Activated B cell treated with CpG ODN at 0.5 μM for 24 hours (primary cell): Measurements from ENCODE around the gene LCN15. TPM values are rescaled to one million over a fixed set of nuclear protein-coding genes. Genes with fewer than 3 reads are reported as not detected.

Experiments used
- ATAC-seq: fragments of 200-7000 bp; cut with Tn5 transposase; one replicate; pipeline ENCODE4 v1.10.0; 2021; ENCODE audit warnings: low read depth, mild to moderate bottlenecking, moderate library complexity
- CTCF ChIA-PET: fragments of 350-600 bp; sonication (Branson Sonifier 250); formaldehyde crosslinking; loops from one replicate; lab custom pipeline; 2021; ENCODE audit warnings: antibody characterized with exemption; lab: Charles Lee
- POLR2A ChIA-PET: fragments of 350-600 bp; sonication (Branson Sonifier 250); formaldehyde crosslinking; loops from one replicate; lab custom pipeline; 2021; ENCODE audit warnings: antibody characterized with exemption; lab: Charles Lee
- DNase-seq: peaks from one replicate; pipeline ENCODE4 v3.0.0; 2022
- H3K27ac Mint-ChIP-seq: one replicate; pipeline ENCODE4 v1.8.0; 2020; ENCODE audit warnings: mixed read lengths
- H3K27me3 Mint-ChIP-seq: one replicate; pipeline ENCODE4 v1.8.0; 2021; ENCODE audit warnings: mixed read lengths
- H3K36me3 Mint-ChIP-seq: one replicate; pipeline ENCODE4 v1.8.0; 2021; ENCODE audit warnings: low read depth, mixed read lengths
- H3K4me1 Mint-ChIP-seq: one replicate; pipeline ENCODE4 v1.8.0; 2021; ENCODE audit warnings: mixed read lengths
- H3K4me3 Mint-ChIP-seq: one replicate; pipeline ENCODE4 v1.8.0; 2020; ENCODE audit warnings: mild to moderate bottlenecking, mixed read lengths
- H3K9me3 Mint-ChIP-seq: one replicate; pipeline ENCODE4 v1.8.0; 2020; ENCODE audit warnings: mixed read lengths
- CTCF ChIP-seq: fragments of 200-600 bp; IDR thresholded peaks from one replicate; pipeline ENCODE4 v1.8.0; 2022; ENCODE audit warnings: antibody characterized with exemption, mild to moderate bottlenecking
- intact Hi-C: fragments of 100-400 bp; cut with micrococcal nuclease; formaldehyde crosslinking; loops from one replicate; pipeline ENCODE4 v1.15.1; 2024
- total RNA-seq: library from RNA; stranded (reverse); gene quantifications from 2 replicates; pipeline ENCODE4 v1.2.3, GENCODE V29; 2022

Gene LCN15
- total RNA-seq, 1 donor from 2014 or later, result not detected

- Mint-ChIP-seq H3K9me3 (no peaks in the 10 kb centered on the region), H3K4me3 (no peak overlapping the region), H3K36me3 (peaks cover 2% of the 10 kb centered on the region), H3K27me3 (no peaks in the 10 kb centered on the region), H3K4me1 (peaks cover 65% of the 10 kb centered on the region), H3K27ac (no peak overlapping the region)
- intact Hi-C loops, result no loop called here
- no peak for TF ChIP-seq CTCF
- ChIA-PET CTCF (no interaction called here), POLR2A (interaction anchor here (1.0 to 7.6 kb wide), 2 partner anchors 12 to 17 kb away, joined by 3 to 112 read pairs; partner anchors contain the start of gene LCN8)
- DNase-seq (no peak), ATAC-seq (no peak)
These were observed 18.2 kb downstream of the LCN15 start for GRCh38 chr9:136746155-136746490.

- Mint-ChIP-seq H3K4me3 (no peak overlapping the region), H3K4me1 (peaks cover 64% of the 10 kb centered on the region), H3K27ac (no peak overlapping the region), H3K36me3 (peaks cover 2% of the 10 kb centered on the region), H3K27me3 (no peaks in the 10 kb centered on the region), H3K9me3 (no peaks in the 10 kb centered on the region)
- intact Hi-C loops, result no loop called here
- POLR2A ChIA-PET, result interaction anchor here (0.8 to 7.6 kb wide), 4 partner anchors 12 to 45 kb away, joined by 3 to 112 read pairs (median 20); partner anchors contain the start of gene LCN8
- CTCF ChIA-PET, result no interaction called here
- no peak for ATAC-seq
- DNase-seq, result no peak
- TF ChIP-seq CTCF, result no peak
These were observed 18.7 kb downstream of the LCN15 start for GRCh38 chr9:136745389-136746154.

GRCh38 chr9:136744773-136745172 lies 19.5 kb downstream of the LCN15 start:
- ChIA-PET POLR2A (interaction anchor here (0.8 to 7.6 kb wide), 3 partner anchors 13 to 44 kb away, joined by 5 to 112 read pairs (median 36); partner anchors contain the start of gene LCN8), CTCF (no interaction called here)
- no peak for TF ChIP-seq CTCF
- H3K36me3 Mint-ChIP-seq, result peaks cover 2% of the 10 kb centered on the region
- intact Hi-C loops, result no loop called here
- H3K4me1 Mint-ChIP-seq, result peaks cover 61% of the 10 kb centered on the region
- no peak for ATAC-seq
- no peak overlapping the region for H3K27ac Mint-ChIP-seq
- no peak overlapping the region for H3K4me3 Mint-ChIP-seq
- no peak for DNase-seq
- H3K27me3 Mint-ChIP-seq, result no peaks in the 10 kb centered on the region
- no peaks in the 10 kb centered on the region for H3K9me3 Mint-ChIP-seq

GRCh38 chr9:136743639-136744211 lies 20.6 kb downstream of the LCN15 start:
- ATAC-seq (no peak), DNase-seq (no peak)
- Mint-ChIP-seq H3K4me3 (no peak overlapping the region), H3K27me3 (no peaks in the 10 kb centered on the region), H3K9me3 (no peaks in the 10 kb centered on the region), H3K4me1 (peaks cover 56% of the 10 kb centered on the region), H3K27ac (no peak overlapping the region), H3K36me3 (peaks cover 12% of the 10 kb centered on the region)
- POLR2A ChIA-PET, result interaction anchor here (0.7 to 4.4 kb wide), 3 partner anchors 14 to 16 kb away, joined by 3 to 86 read pairs (median 36); partner anchors contain the start of gene LCN8
- no peak for TF ChIP-seq CTCF
- CTCF ChIA-PET, result interaction anchor here (0.7 kb wide), 1 partner anchor 16 kb away, joined by 3 read pairs; no protein-coding TSS in a partner anchor
- intact Hi-C loops, result no loop called here
